BJ (cell line): ENCODE results near the gene RTKN. TPM values are rescaled to one million over a fixed set of nuclear protein-coding genes. Genes with fewer than 3 reads are reported as not detected.
"Not testable (repeated sequence)": the region's sequence is repeated elsewhere in the genome, so short reads cannot be mapped to it uniquely, and the experiment has no call there.

Source experiments
- CTCF ChIA-PET: fragments of 350-600 bp; formaldehyde crosslinking; extraction: SDS; loops from one replicate; lab custom pipeline; 2021; ENCODE audit warnings: antibody characterized with exemption, inconsistent platforms; lab: Yijun Ruan, JAX
- POLR2A ChIA-PET: fragments of 300-600 bp; sonication (Branson Sonifier 250); formaldehyde crosslinking; extraction: SDS; loops from one replicate; lab custom pipeline; 2021; ENCODE audit warnings: antibody characterized with exemption; lab: Charles Lee
- DNase-seq: peaks from one replicate; pipeline ENCODE4 v3.0.0-alpha.2; 2011; ENCODE audit warnings: low read depth
- H3K27me3 ChIP-seq: 2 replicates; pipeline ENCODE4 v1.6.0; 2011; ENCODE audit warnings: low read length; ENCODE audit not compliant: control insufficient read depth, insufficient read depth
- H3K36me3 ChIP-seq: 2 replicates; pipeline ENCODE4 v1.5.1; 2011; ENCODE audit warnings: low read length; ENCODE audit not compliant: control insufficient read depth, insufficient read depth
- H3K4me3 ChIP-seq: 2 replicates; pipeline ENCODE4 v1.5.1; 2011; ENCODE audit warnings: low read depth, mild to moderate bottlenecking, control low read depth, low read length
- polyA minus RNA-seq: library from RNA; depleted of rRNA, polyadenylated mRNA; stranded (reverse); fragments of >200 nt; gene quantifications from 2 replicates; pipeline ENCODE4 v1.2.3, GENCODE V29; 2011; rRNA and poly(A)+ RNA removed
- polyA plus RNA-seq: library from polyadenylated mRNA; depleted of rRNA; stranded (reverse); fragments of >200 nt; gene quantifications from 2 replicates; pipeline ENCODE4 v1.2.3, GENCODE V29; 2011; rRNA removed
- TF ChIP-seq, protein P1 (sequence below): IDR thresholded peaks from 2 replicates; pipeline ENCODE4 v1.5.1; 2011; ENCODE audit warnings: low read depth, mild to moderate bottlenecking, control low read depth, inconsistent platforms, low read length, moderate library complexity; ENCODE audit not compliant: insufficient read depth

Gene RTKN, protein sequence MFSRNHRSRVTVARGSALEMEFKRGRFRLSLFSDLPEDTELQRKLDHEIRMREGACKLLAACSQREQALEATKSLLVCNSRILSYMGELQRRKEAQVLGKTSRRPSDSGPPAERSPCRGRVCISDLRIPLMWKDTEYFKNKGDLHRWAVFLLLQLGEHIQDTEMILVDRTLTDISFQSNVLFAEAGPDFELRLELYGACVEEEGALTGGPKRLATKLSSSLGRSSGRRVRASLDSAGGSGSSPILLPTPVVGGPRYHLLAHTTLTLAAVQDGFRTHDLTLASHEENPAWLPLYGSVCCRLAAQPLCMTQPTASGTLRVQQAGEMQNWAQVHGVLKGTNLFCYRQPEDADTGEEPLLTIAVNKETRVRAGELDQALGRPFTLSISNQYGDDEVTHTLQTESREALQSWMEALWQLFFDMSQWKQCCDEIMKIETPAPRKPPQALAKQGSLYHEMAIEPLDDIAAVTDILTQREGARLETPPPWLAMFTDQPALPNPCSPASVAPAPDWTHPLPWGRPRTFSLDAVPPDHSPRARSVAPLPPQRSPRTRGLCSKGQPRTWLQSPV
- polyA plus RNA-seq (8.3 and 12.4 TPM in 2 replicates), polyA minus RNA-seq (7.9 and 12.7 TPM in 2 replicates)

DNA sequence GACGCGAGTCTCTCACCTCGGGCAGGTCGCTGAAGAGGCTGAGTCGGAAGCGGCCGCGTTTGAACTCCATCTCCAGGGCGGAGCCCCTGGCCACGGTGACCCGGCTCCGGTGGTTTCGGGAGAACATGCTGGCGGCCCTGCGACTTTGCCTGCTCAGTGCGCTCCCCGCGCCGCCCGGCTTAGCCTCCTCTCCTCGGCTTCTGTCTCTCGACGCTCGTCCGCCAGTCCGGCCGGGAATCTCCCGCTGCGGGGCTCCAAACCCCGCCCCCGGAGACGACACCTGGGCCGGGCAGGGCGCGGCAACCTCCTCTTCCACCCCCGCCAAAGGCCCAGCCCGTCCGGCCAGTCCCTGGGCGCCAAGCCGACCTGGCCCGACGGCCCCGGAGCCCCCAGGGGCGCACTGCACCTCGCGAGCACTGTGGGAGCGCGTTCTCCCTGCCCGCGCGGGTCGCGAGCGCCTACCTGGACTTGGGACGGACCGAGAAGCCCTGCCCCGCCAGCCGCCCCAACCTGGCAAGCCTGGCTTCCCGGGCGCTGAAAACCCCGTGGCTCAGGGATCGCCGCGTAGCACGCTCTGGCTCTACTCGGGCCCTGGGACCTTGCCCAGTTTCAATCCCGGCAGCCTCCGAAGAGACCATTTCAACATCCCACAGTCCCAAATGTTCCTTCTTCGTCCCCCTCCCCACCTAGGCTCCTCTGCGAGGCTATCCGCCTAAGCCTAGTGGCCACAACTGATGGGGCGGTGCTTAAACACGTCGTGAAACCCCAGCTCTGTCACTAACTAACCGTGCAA, at the start of gene RTKN:
Gene RTKN (minus strand): TSS at position 248 of the 793 bp plus-strand sequence. CDS start 121 bp downstream, at position 127.
- POLR2A ChIA-PET, result no interaction called here
- peak within 1 kb of the TSS; percentile 69 for H3K4me3 ChIP-seq
- no peaks in the 10 kb centered on the region for H3K36me3 ChIP-seq
- peaks cover 10% of the 10 kb centered on the region for H3K27me3 ChIP-seq
- CTCF ChIA-PET, result interaction anchor here (0.7 to 2.2 kb wide), 3 partner anchors 12 to 1003 kb away, joined by 3 to 10 read pairs (median 3); no protein-coding TSS in a partner anchor
- TF ChIP-seq, protein P1, sequence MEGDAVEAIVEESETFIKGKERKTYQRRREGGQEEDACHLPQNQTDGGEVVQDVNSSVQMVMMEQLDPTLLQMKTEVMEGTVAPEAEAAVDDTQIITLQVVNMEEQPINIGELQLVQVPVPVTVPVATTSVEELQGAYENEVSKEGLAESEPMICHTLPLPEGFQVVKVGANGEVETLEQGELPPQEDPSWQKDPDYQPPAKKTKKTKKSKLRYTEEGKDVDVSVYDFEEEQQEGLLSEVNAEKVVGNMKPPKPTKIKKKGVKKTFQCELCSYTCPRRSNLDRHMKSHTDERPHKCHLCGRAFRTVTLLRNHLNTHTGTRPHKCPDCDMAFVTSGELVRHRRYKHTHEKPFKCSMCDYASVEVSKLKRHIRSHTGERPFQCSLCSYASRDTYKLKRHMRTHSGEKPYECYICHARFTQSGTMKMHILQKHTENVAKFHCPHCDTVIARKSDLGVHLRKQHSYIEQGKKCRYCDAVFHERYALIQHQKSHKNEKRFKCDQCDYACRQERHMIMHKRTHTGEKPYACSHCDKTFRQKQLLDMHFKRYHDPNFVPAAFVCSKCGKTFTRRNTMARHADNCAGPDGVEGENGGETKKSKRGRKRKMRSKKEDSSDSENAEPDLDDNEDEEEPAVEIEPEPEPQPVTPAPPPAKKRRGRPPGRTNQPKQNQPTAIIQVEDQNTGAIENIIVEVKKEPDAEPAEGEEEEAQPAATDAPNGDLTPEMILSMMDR, result no peak
- no peak for DNase-seq

DNA sequence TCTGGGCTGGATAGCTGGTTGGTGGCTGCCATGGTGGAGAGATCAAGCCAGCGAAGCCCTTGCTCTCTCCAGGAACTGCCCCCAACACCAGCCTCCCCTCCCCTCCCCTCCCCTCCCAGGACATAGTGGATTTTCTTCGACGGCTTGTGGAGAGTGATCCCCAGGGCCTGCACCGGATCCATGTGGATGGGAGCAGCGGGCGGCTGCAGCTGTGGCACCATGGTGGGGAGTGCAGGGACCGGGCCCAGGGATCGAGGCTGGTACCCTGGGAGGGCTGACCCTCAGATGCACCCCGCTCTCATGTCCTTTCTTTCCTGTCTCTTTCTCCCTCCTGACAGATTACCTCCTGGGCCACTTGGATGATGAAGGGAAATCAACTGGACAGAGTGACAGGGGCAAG, 48.2 kb upstream of the RTKN start:
- ChIA-PET POLR2A (no interaction called here), CTCF (no interaction called here)
- peaks cover 29% of the 10 kb centered on the region for H3K36me3 ChIP-seq

DNA sequence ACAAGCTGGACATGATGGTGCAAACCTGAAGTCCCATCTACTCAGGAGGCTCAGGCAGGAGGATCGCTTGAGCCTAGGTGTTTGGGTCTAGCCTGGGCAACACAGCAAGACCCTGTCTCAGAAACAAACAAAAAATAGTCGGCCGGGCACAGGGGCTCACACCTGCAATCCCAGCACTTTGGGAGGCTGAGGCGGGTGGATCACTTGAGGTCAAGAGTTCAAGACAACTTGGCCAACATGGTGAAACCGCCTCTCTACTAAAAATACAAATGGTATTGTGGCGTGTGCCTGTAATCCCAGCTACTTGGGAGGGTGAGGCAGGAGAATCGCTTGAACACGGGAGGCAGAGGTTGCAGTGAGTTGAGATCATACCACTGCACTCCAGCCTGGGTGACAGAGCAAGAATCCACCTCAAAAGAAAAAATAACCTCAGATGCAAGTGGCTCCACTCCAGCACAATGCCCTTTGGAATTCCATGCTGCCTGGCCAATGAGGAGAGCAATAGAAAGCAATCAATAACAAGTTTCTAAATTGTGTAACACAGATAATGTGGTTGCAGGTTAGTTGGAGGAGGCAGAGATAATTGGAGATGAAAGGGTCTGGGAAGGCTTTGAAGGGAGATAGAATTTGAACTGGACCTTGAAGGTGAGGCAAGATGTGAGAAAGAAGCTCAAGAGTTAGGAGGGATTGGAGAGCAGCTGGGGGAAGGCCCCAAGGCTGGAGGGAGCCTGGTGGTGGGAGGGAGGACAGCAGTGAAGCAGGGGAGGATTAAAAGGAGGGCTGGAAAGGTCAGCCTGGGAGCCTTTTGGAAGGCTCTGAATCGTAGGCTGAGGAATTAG, 47.1 kb upstream of the RTKN start:
- Histone ChIP-seq H3K27me3 (no peaks in the 10 kb centered on the region), H3K36me3 (peaks cover 29% of the 10 kb centered on the region), H3K4me3 (no peak overlapping the region)
- ChIA-PET CTCF (interaction anchor here (0.7 to 1.0 kb wide), 3 partner anchors 12 to 88 kb away, joined by 3 to 4 read pairs (median 4); no protein-coding TSS in a partner anchor), POLR2A (no interaction called here)
- no peak for DNase-seq
- TF ChIP-seq, protein P1, result no peak

More for the DNA sequence above, 48.2 kb upstream of the RTKN start:
- DNase-seq, result no peak
- TF ChIP-seq, protein P1, result no peak
- Histone ChIP-seq H3K4me3 (no peak overlapping the region), H3K27me3 (no peaks in the 10 kb centered on the region)

DNA sequence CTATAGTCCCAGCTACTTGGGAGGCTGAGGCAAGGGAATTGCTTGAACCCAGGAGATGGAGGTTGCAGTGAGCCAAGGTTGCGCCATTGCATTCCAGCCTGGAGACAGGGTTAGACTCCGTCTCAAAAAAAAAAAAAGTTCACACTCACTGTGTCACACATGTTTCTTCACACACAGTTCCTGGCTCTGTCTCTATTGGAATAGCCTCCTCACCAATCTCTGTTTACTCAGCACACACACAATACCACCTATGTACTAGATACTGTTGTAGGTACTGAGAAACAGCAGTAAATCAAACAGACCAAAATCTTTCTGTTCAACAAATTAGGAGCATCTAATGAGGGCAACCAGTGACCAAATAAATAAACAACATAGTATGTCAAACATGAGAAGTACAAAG, 44.4 kb upstream of the RTKN start:
- ChIA-PET CTCF (interaction anchor here (8.1 kb wide), 1 partner anchor 101 kb away, joined by 149 read pairs; no protein-coding TSS in a partner anchor), POLR2A (no interaction called here)
- Histone ChIP-seq H3K36me3 (peaks cover 11% of the 10 kb centered on the region), H3K27me3 (no peaks in the 10 kb centered on the region), H3K4me3 (no peak overlapping the region)
- DNase-seq, result no peak
- TF ChIP-seq, protein P1, result no peak

DNA sequence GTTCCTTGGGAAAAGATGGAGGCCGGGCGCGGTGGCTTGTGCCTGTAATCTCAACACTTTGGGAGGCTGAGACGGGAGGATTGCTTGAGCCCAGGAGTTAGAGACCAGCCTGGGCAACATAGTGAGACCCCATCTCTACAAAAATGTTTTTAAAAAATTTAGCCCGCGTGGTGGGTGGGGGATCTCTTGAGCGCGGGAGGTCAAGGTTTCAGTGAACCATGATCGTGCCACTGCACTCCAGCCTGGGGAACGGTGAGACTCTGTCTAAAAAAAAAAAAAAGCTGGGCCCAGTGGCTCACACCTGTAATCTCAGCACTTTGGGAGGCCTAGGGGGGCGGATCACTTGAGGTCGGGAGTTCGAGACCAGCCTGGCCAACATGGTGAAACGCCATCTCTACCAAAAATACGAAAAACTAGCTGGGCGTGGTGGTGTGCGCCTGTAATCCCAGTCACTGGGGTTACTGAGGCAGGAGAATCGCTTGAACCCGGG, 42.0 kb upstream of the RTKN start:
- POLR2A ChIA-PET, H3K27me3 ChIP-seq, H3K36me3 ChIP-seq, DNase-seq: not testable (repeated sequence)
- CTCF ChIA-PET, result interaction anchor here (1.1 to 8.1 kb wide), 13 partner anchors 10 to 148 kb away, joined by 3 to 149 read pairs (median 10); partner anchors contain the start of genes INO80B and LBX2
- peak overlapping the region; percentile 91 for H3K4me3 ChIP-seq
